Keratinocyte (primary cell): Measurements from ENCODE around the gene TFDP1.

Source experiments
- EZH2 ChIP-seq: IDR thresholded peaks from one replicate; pipeline ENCODE4 v1.6.1; 2012; ENCODE audit warnings: inconsistent platforms, mild to moderate bottlenecking, low read length, moderate library complexity
- TF ChIP-seq, protein P1 (sequence below), 3 experiments: IDR thresholded peaks in 1 of 3; conservative IDR thresholded peaks in 1 of 3; optimal IDR thresholded peaks in 1 of 3; 2 replicates in 2 of 3; 3 replicates in 1 of 3; pipeline versions ENCODE3 to v1.5.1; 2011; ENCODE audit warnings: low read length in 3 of 3, mild to moderate bottlenecking in 3 of 3, moderate library complexity in 2 of 3, control low read depth in 1 of 3, inconsistent platforms in 1 of 3; ENCODE audit not compliant: insufficient read depth in 2 of 3; ENCODE audit errors: extremely low read depth in 1 of 3

GRCh38 chr13:113652404-113653263, 68.1 kb downstream of the TFDP1 start:
- TF ChIP-seq, protein P1, sequence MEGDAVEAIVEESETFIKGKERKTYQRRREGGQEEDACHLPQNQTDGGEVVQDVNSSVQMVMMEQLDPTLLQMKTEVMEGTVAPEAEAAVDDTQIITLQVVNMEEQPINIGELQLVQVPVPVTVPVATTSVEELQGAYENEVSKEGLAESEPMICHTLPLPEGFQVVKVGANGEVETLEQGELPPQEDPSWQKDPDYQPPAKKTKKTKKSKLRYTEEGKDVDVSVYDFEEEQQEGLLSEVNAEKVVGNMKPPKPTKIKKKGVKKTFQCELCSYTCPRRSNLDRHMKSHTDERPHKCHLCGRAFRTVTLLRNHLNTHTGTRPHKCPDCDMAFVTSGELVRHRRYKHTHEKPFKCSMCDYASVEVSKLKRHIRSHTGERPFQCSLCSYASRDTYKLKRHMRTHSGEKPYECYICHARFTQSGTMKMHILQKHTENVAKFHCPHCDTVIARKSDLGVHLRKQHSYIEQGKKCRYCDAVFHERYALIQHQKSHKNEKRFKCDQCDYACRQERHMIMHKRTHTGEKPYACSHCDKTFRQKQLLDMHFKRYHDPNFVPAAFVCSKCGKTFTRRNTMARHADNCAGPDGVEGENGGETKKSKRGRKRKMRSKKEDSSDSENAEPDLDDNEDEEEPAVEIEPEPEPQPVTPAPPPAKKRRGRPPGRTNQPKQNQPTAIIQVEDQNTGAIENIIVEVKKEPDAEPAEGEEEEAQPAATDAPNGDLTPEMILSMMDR (optimal IDR thresholded peaks at IDR 0.05 in 1 of 3, IDR thresholded peaks at IDR 0.05 in 1 of 3, conservative IDR thresholded peaks at IDR 0.05 in 1 of 3; ENCODE audit: extremely low read depth in 1 of 3, insufficient read depth in 2 of 3, low read length in 3 of 3) = no peak
- no peak for TF ChIP-seq EZH2
